Smooth muscle cell (in vitro differentiated cells): ENCODE data around the gene GCAT. TPM values are rescaled to one million over a fixed set of nuclear protein-coding genes. Genes with fewer than 3 reads are reported as not detected.
A peak's percentile ranks its signal among the peaks of the same experiment; 100 is the strongest.

Source experiments
- DNase-seq: peaks from one replicate; lab custom pipeline; 2025; ENCODE audit not compliant: unreplicated experiment; lab: John Stamatoyannopoulos, UW
- H2AFZ ChIP-seq: fragments of 200-600 bp; sonication (generic); 2 replicates; pipeline ENCODE4 v1.6.0; 2016; ENCODE audit warnings: antibody characterized with exemption, low read depth, mild to moderate bottlenecking
- H3F3A ChIP-seq: fragments of 200-600 bp; sonication (generic); 2 replicates; pipeline ENCODE4 v1.6.0; 2017; ENCODE audit warnings: antibody characterized with exemption, low read depth
- H3K27ac ChIP-seq: fragments of 200-600 bp; sonication (generic); 2 replicates; pipeline ENCODE4 v1.5.1; 2016; ENCODE audit warnings: low read depth, mild to moderate bottlenecking
- H3K27me3 ChIP-seq: fragments of 200-600 bp; sonication (generic); 2 replicates; pipeline ENCODE4 v1.6.1; 2016; ENCODE audit warnings: low read depth, mild to moderate bottlenecking
- H3K36me3 ChIP-seq: fragments of 200-600 bp; sonication (generic); 2 replicates; pipeline ENCODE4 v1.5.1; 2016; ENCODE audit warnings: low read depth
- H3K4me1 ChIP-seq: fragments of 200-600 bp; sonication (generic); 2 replicates; pipeline ENCODE4 v1.5.1; 2016; ENCODE audit warnings: low read depth
- H3K4me2 ChIP-seq: fragments of 200-600 bp; sonication (generic); 2 replicates; pipeline ENCODE4 v1.6.0; 2016; ENCODE audit warnings: mild to moderate bottlenecking
- H3K4me3 ChIP-seq: fragments of 200-600 bp; sonication (generic); 2 replicates; pipeline ENCODE4 v1.5.1; 2016; ENCODE audit warnings: mild to moderate bottlenecking
- H3K79me2 ChIP-seq: fragments of 200-600 bp; sonication (generic); 2 replicates; pipeline ENCODE4 v1.6.0; 2016; ENCODE audit warnings: low read depth, mild to moderate bottlenecking
- H3K9ac ChIP-seq: fragments of 200-600 bp; sonication (generic); 2 replicates; pipeline ENCODE4 v1.6.0; 2016; ENCODE audit warnings: low read depth
- H3K9me3 ChIP-seq: fragments of 200-600 bp; sonication (generic); replicated peaks from 2 replicates; pipeline ENCODE4 v1.5.1; 2016; ENCODE audit warnings: low read depth
- H4K20me1 ChIP-seq: fragments of 200-600 bp; sonication (generic); 2 replicates; pipeline ENCODE4 v1.6.0; 2016; ENCODE audit warnings: low read depth
- CTCF ChIP-seq: fragments of 200-600 bp; sonication (generic); IDR thresholded peaks from 2 replicates; pipeline ENCODE4 v1.5.1; 2017; ENCODE audit warnings: borderline replicate concordance, mild to moderate bottlenecking, antibody characterized with exemption; ENCODE audit not compliant: insufficient read depth, poor library complexity, severe bottlenecking
- WGBS: methylation state at CpG from one replicate; pipeline ENCODE4 v1.1.7; 2016; ENCODE audit warnings: low lambda C conversion rate; 5-methylcytosine and 5-hydroxymethylcytosine counted together
- polyA plus RNA-seq: library from polyadenylated mRNA; unstranded; fragments of >200 nt; fragmentation: Nextera tagmentation; extraction: Ambion mirVana; gene quantifications from 2 replicates; pipeline ENCODE4 v1.2.1, GENCODE V29; 2016
- total RNA-seq: library from RNA; depleted of rRNA; stranded (reverse); fragments of >200 nt; gene quantifications from 2 replicates; pipeline ENCODE4 v1.2.3, GENCODE V29; 2014

The GCAT gene
- total and polyA plus RNA-seq, 2 experiments from 2014 or later: 13.5 to 30.6 TPM

- Histone ChIP-seq H3K79me2 (peaks cover 13% of the 10 kb centered on the region), H3K4me3 (peak overlapping the region; percentile 83), H3K27me3 (no peaks in the 10 kb centered on the region), H3F3A (peaks cover 12% of the 10 kb centered on the region), H4K20me1 (peaks cover 40% of the 10 kb centered on the region), H3K9me3 (no peaks in the 10 kb centered on the region), H3K4me2 (peak overlapping the region; percentile 100), H3K9ac (peak overlapping the region; percentile 87), H3K4me1 (peaks cover 32% of the 10 kb centered on the region), H3K27ac (peak overlapping the region; percentile 40), H3K36me3 (no peaks in the 10 kb centered on the region), H2AFZ (no peak overlapping the region)
- TF ChIP-seq CTCF: no peak
- 8% methylated on average over 19 of the region's 19 CpGs for whole genome bisulfite sequencing
- no peak for DNase-seq
Observed at GRCh38 chr22:37806409-37807333, 1.1 kb upstream of the GCAT start.

GRCh38 chr22:37808294-37808657, 542 bp downstream of the GCAT start:
- Histone ChIP-seq H3K4me2 (peak overlapping the region; percentile 100), H3K79me2 (peaks cover 13% of the 10 kb centered on the region), H3K9ac (no peak overlapping the region), H2AFZ (no peak overlapping the region), H3F3A (peaks cover 12% of the 10 kb centered on the region), H3K27me3 (no peaks in the 10 kb centered on the region), H3K9me3 (no peaks in the 10 kb centered on the region), H3K36me3 (no peaks in the 10 kb centered on the region), H3K27ac (peak overlapping the region; percentile 11), H4K20me1 (peaks cover 40% of the 10 kb centered on the region), H3K4me1 (peaks cover 27% of the 10 kb centered on the region), H3K4me3 (peak overlapping the region; percentile 83)
- 9% methylated on average over 8 of the region's 8 CpGs for WGBS
- no peak for TF ChIP-seq CTCF
- DNase-seq: no peak

GRCh38 chr22:37809672-37810333, 2.1 kb downstream of the GCAT start:
- Histone ChIP-seq H3K4me1 (peaks cover 14% of the 10 kb centered on the region), H3K27me3 (no peaks in the 10 kb centered on the region), H3K4me2 (no peak overlapping the region), H3K9me3 (no peaks in the 10 kb centered on the region), H3K9ac (no peak overlapping the region), H2AFZ (no peak overlapping the region), H3F3A (peaks cover 12% of the 10 kb centered on the region), H3K79me2 (peaks cover 13% of the 10 kb centered on the region), H3K36me3 (no peaks in the 10 kb centered on the region), H4K20me1 (peaks cover 40% of the 10 kb centered on the region), H3K4me3 (no peak overlapping the region), H3K27ac (no peak overlapping the region)
- WGBS: 97% methylated on average over 5 of the region's 5 CpGs
- DNase-seq: no peak
- no peak for TF ChIP-seq CTCF
